LNCaP clone FGC (cell line): ENCODE measurements around the gene SRCIN1.
"Not testable (repeated sequence)": the region's sequence is repeated elsewhere in the genome, so short reads cannot be mapped to it uniquely, and the experiment has no call there.

Experiments
- DNase-seq: peaks from one replicate; pipeline ENCODE4 v3.0.0-alpha.2; 2011; ENCODE audit warnings: low read depth
- H3K4me3 ChIP-seq: 2 replicates; pipeline ENCODE4 v1.5.1; 2011; ENCODE audit warnings: mild to moderate bottlenecking, low read depth, low read length, control low read depth
- CTCF ChIP-seq: IDR thresholded peaks from 2 replicates; pipeline ENCODE4 v1.5.1; 2012; ENCODE audit warnings: mild to moderate bottlenecking; ENCODE audit not compliant: control insufficient read depth, insufficient read depth; ENCODE audit errors: extremely low read depth

The SRCIN1 gene

GRCh38 chr17:38536661-38537060, 69.1 kb downstream of the SRCIN1 start:
- TF ChIP-seq CTCF = no peak
- no peak for DNase-seq
- no peak overlapping the region for H3K4me3 ChIP-seq

- no peak for DNase-seq
- no peak overlapping the region for H3K4me3 ChIP-seq
- no peak for TF ChIP-seq CTCF
These were observed 69.9 kb downstream of the SRCIN1 start for GRCh38 chr17:38535886-38536285.

GRCh38 chr17:38534498-38534885, 71.3 kb downstream of the SRCIN1 start:
- no peak for TF ChIP-seq CTCF
- no peak for DNase-seq
- no peak overlapping the region for H3K4me3 ChIP-seq

- no peak overlapping the region for H3K4me3 ChIP-seq
- TF ChIP-seq CTCF = no peak
- DNase-seq = no peak
These were observed 71.8 kb downstream of the SRCIN1 start for GRCh38 chr17:38533866-38534497.

- DNase-seq = no peak
- H3K4me3 ChIP-seq = no peak overlapping the region
- TF ChIP-seq CTCF = no peak
These were observed 72.5 kb downstream of the SRCIN1 start for GRCh38 chr17:38533241-38533640.

- no peak for DNase-seq
- no peak for TF ChIP-seq CTCF
- no peak overlapping the region for H3K4me3 ChIP-seq
These were observed 73.3 kb downstream of the SRCIN1 start for GRCh38 chr17:38532451-38532850.

GRCh38 chr17:38531761-38532160, 74.0 kb downstream of the SRCIN1 start:
- H3K4me3 ChIP-seq, DNase-seq: not testable (repeated sequence)

GRCh38 chr17:38530856-38531255, 74.9 kb downstream of the SRCIN1 start:
- not testable (repeated sequence) for DNase-seq, H3K4me3 ChIP-seq

- H3K4me3 ChIP-seq, DNase-seq: not testable (repeated sequence)
These were observed 77.6 kb downstream of the SRCIN1 start for GRCh38 chr17:38528141-38528540.

- DNase-seq, H3K4me3 ChIP-seq: not testable (repeated sequence)
These were observed 79.2 kb downstream of the SRCIN1 start for GRCh38 chr17:38526526-38526925.
